Neural progenitor cell (in vitro differentiated cells): ENCODE measurements around the gene OR4A16.

Experiments used
- EZH2 ChIP-seq: fragments of 200-600 bp; sonication (generic); IDR thresholded peaks from 2 replicates; pipeline ENCODE4 v1.6.1; 2017; ENCODE audit warnings: antibody characterized with exemption, mild to moderate bottlenecking, moderate library complexity
- EZH2phosphoT487 ChIP-seq: fragments of 200-600 bp; sonication (generic); IDR thresholded peaks from 2 replicates; pipeline ENCODE4 v1.6.1; 2017; ENCODE audit warnings: antibody characterized with exemption
- TF ChIP-seq, protein P1 (sequence below): fragments of 200-600 bp; sonication (generic); IDR thresholded peaks from 2 replicates; pipeline ENCODE4 v1.5.1; 2017; ENCODE audit warnings: antibody characterized with exemption, mild to moderate bottlenecking

DNA sequence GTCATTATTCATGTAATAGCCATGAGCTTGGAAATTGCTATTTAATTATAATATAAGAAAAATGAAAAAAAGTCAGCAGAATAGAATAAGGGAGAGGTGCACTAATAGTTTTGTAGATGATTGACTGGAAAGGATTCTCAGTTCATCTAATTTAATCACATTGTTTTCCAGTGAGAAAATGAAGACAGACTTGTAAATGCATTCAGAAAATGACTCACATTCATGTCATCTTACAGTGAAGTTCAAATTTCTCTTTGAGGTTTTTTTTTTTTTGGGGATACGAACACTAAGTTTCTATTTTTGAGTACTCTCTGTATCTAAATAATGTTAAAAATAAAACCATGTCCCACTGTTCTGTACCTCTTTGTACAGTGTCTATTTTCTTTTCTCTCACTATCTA, 18.5 kb upstream of the OR4A16 start:
- TF ChIP-seq, protein P1, sequence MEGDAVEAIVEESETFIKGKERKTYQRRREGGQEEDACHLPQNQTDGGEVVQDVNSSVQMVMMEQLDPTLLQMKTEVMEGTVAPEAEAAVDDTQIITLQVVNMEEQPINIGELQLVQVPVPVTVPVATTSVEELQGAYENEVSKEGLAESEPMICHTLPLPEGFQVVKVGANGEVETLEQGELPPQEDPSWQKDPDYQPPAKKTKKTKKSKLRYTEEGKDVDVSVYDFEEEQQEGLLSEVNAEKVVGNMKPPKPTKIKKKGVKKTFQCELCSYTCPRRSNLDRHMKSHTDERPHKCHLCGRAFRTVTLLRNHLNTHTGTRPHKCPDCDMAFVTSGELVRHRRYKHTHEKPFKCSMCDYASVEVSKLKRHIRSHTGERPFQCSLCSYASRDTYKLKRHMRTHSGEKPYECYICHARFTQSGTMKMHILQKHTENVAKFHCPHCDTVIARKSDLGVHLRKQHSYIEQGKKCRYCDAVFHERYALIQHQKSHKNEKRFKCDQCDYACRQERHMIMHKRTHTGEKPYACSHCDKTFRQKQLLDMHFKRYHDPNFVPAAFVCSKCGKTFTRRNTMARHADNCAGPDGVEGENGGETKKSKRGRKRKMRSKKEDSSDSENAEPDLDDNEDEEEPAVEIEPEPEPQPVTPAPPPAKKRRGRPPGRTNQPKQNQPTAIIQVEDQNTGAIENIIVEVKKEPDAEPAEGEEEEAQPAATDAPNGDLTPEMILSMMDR = no peak
- no peak for TF ChIP-seq EZH2
- TF ChIP-seq EZH2phosphoT487 = no peak
